ENCODE data around the gene CENATAC. TPM values are rescaled to one million over a fixed set of nuclear protein-coding genes. Genes with fewer than 3 reads are reported as not detected.

Gene CENATAC
- total and polyA plus RNA-seq, 9 of the 15 experiments (the other 6 are each of a cell fraction or from before 2014, with no cell fraction given), result 2.4 to 25.5 (median 13.7) TPM

- no peak for TF ChIP-seq ZNF584 (CRISPR knock-in tag; IDR thresholded peaks at IDR 0.05; ENCODE audit: low read depth)
- no peak for TF ChIP-seq ADNP (tag; IDR thresholded peaks at IDR 0.05)
- TF ChIP-seq ZNF384 (IDR thresholded peaks at IDR 0.05; ENCODE audit: low read depth, low read length), result no peak
- TF ChIP-seq ZNF583 (CRISPR knock-in tag; IDR thresholded peaks at IDR 0.05), result no peak
- TF ChIP-seq BCOR (IDR thresholded peaks at IDR 0.05), result no peak
- peak; percentile 65; the same call in 1 of the 2 replicates for TF ChIP-seq ZKSCAN1 (IDR thresholded peaks at IDR 0.05; ENCODE audit: low read depth, low read length)
- no peak for TF ChIP-seq ZNF124 (CRISPR knock-in tag; IDR thresholded peaks at IDR 0.05)
- TF ChIP-seq ZNF778 (CRISPR knock-in tag; IDR thresholded peaks at IDR 0.05), result no peak
- no peak; the same call in 1 of the 2 replicates for TF ChIP-seq KLF16 (IDR thresholded peaks at IDR 0.05)
- TF ChIP-seq TFE3 (CRISPR knock-in tag; IDR thresholded peaks at IDR 0.05), result no peak; the same call in 1 of the 2 replicates
- no peak for TF ChIP-seq ZBTB8A (IDR thresholded peaks at IDR 0.05; ENCODE audit: partially characterized antibody)
- TF ChIP-seq TRIM25 (IDR thresholded peaks at IDR 0.05; ENCODE audit: borderline replicate concordance), result no peak
- TF ChIP-seq BRF1 (IDR thresholded peaks at IDR 0.05; ENCODE audit: borderline replicate concordance, extremely low read depth, insufficient read length), result no peak
- no peak for TF ChIP-seq ZNF79 (CRISPR knock-in tag; IDR thresholded peaks at IDR 0.05; ENCODE audit: low read depth)
- no peak for TF ChIP-seq SAFB2 (IDR thresholded peaks at IDR 0.05; ENCODE audit: borderline replicate concordance, low read depth, low read length, severe bottlenecking)
- no peak for TF ChIP-seq KDM4B (IDR thresholded peaks at IDR 0.05; ENCODE audit: borderline replicate concordance in 2 of 2, low read depth in 1 of 2)
- no peak for TF ChIP-seq ZBED1 (IDR thresholded peaks at IDR 0.05)
- TF ChIP-seq POLR2B (IDR thresholded peaks at IDR 0.05; ENCODE audit: low read depth, partially characterized antibody), result peak; percentile 57
- TF ChIP-seq MBD1 (CRISPR knock-in tag; IDR thresholded peaks at IDR 0.05), result no peak
- no peak for TF ChIP-seq ZNF695 (CRISPR knock-in tag; IDR thresholded peaks at IDR 0.05)
- TF ChIP-seq U2AF1 (optimal IDR thresholded peaks at IDR 0.05; ENCODE audit: low read depth, low read length), result no peak
- no peak for TF ChIP-seq MED1 (CRISPR knock-in tag; IDR thresholded peaks at IDR 0.05; ENCODE audit: borderline replicate concordance)
- no peak for TF ChIP-seq CBFA2T3 (IDR thresholded peaks at IDR 0.05)
- TF ChIP-seq SNRNP70 (optimal IDR thresholded peaks at IDR 0.05; ENCODE audit: low read depth, low read length), result no peak
Observed at GRCh38 chr11:119030329-119031047, 32.5 kb downstream of the CENATAC start, which contains the start of gene SLC37A4 (continued).
